Measurements from ENCODE around the gene WASHC2C.
"Not testable (repeated sequence)": the region's sequence is repeated elsewhere in the genome, so short reads cannot be mapped to it uniquely, and the experiment has no call there.

Gene WASHC2C

GRCh38 chr10:45753979-45754495 lies 27.0 kb downstream of the WASHC2C start:
- CTCF ChIA-PET; H3K4me3 ChIP-seq (ENCODE audit: low read depth, low read length); POLR2A ChIA-PET; DNase-seq (ENCODE audit: low read depth, low spot score): not testable (repeated sequence)

- H3K4me3 ChIP-seq (ENCODE audit: low read depth, low read length); POLR2A ChIA-PET; CTCF ChIA-PET; DNase-seq (ENCODE audit: low read depth, low spot score): not testable (repeated sequence)
Measured at GRCh38 chr10:45755083-45755482, 28.0 kb downstream of the WASHC2C start.

GRCh38 chr10:45756065-45756464 lies 29.0 kb downstream of the WASHC2C start:
- DNase-seq (ENCODE audit: low read depth, low spot score); H3K4me3 ChIP-seq (ENCODE audit: low read depth, low read length); CTCF ChIA-PET; POLR2A ChIA-PET: not testable (repeated sequence)

GRCh38 chr10:45757661-45758396 lies 30.8 kb downstream of the WASHC2C start:
- H3K4me3 ChIP-seq (ENCODE audit: low read depth, low read length); POLR2A ChIA-PET; CTCF ChIA-PET; DNase-seq (ENCODE audit: low read depth, low spot score): not testable (repeated sequence)

GRCh38 chr10:45761622-45762021 lies 34.6 kb downstream of the WASHC2C start:
- H3K4me3 ChIP-seq (ENCODE audit: low read depth, low read length); POLR2A ChIA-PET; CTCF ChIA-PET; DNase-seq (ENCODE audit: low read depth, low spot score): not testable (repeated sequence)

GRCh38 chr10:45763037-45763436 lies 36.0 kb downstream of the WASHC2C start:
- CTCF ChIA-PET; DNase-seq (ENCODE audit: low read depth, low spot score); POLR2A ChIA-PET; H3K4me3 ChIP-seq (ENCODE audit: low read depth, low read length): not testable (repeated sequence)

- DNase-seq (ENCODE audit: low read depth, low spot score); CTCF ChIA-PET; H3K4me3 ChIP-seq (ENCODE audit: low read depth, low read length); POLR2A ChIA-PET: not testable (repeated sequence)
Measured at GRCh38 chr10:45768334-45768733, 41.3 kb downstream of the WASHC2C start.

GRCh38 chr10:45771757-45772461 lies 44.8 kb downstream of the WASHC2C start:
- CTCF ChIA-PET; DNase-seq (ENCODE audit: low read depth, low spot score); H3K4me3 ChIP-seq (ENCODE audit: low read depth, low read length); POLR2A ChIA-PET: not testable (repeated sequence)

- POLR2A ChIA-PET; DNase-seq (ENCODE audit: low read depth, low spot score); H3K4me3 ChIP-seq (ENCODE audit: low read depth, low read length); CTCF ChIA-PET: not testable (repeated sequence)
Measured at GRCh38 chr10:45786217-45786616, 59.2 kb downstream of the WASHC2C start.

- CTCF ChIA-PET; H3K4me3 ChIP-seq (ENCODE audit: low read depth, low read length); DNase-seq (ENCODE audit: low read depth, low spot score); POLR2A ChIA-PET: not testable (repeated sequence)
Measured at GRCh38 chr10:45787212-45787741, 60.2 kb downstream of the WASHC2C start.

GRCh38 chr10:45789991-45790390 lies 62.9 kb downstream of the WASHC2C start:
- H3K4me3 ChIP-seq (ENCODE audit: low read depth, low read length); CTCF ChIA-PET; DNase-seq (ENCODE audit: low read depth, low spot score); POLR2A ChIA-PET: not testable (repeated sequence)

- CTCF ChIA-PET; POLR2A ChIA-PET; DNase-seq (ENCODE audit: low read depth, low spot score); H3K4me3 ChIP-seq (ENCODE audit: low read depth, low read length): not testable (repeated sequence)
Measured at GRCh38 chr10:45790694-45791426, 63.8 kb downstream of the WASHC2C start.

- CTCF ChIA-PET; H3K4me3 ChIP-seq (ENCODE audit: low read depth, low read length); DNase-seq (ENCODE audit: low read depth, low spot score); POLR2A ChIA-PET: not testable (repeated sequence)
Measured at GRCh38 chr10:45794761-45795160, 67.7 kb downstream of the WASHC2C start.

- CTCF ChIA-PET; POLR2A ChIA-PET; DNase-seq (ENCODE audit: low read depth, low spot score); H3K4me3 ChIP-seq (ENCODE audit: low read depth, low read length): not testable (repeated sequence)
Measured at GRCh38 chr10:45803060-45804010, 76.3 kb downstream of the WASHC2C start.

GRCh38 chr10:45804996-45805395 lies 77.9 kb downstream of the WASHC2C start:
- CTCF ChIA-PET; H3K4me3 ChIP-seq (ENCODE audit: low read depth, low read length); POLR2A ChIA-PET; DNase-seq (ENCODE audit: low read depth, low spot score): not testable (repeated sequence)
